Calu3 (cell line): ENCODE data around the gene F2RL3. TPM values are rescaled to one million over a fixed set of nuclear protein-coding genes. Genes with fewer than 3 reads are reported as not detected.

ENCODE experiments used
- BruUV-seq: library from RNA; stranded (reverse); fragments of 400-500 nt; replicated peaks from 2 replicates; lab custom pipeline; 2021; lab: Mats Ljungman, UMichigan
- CTCF ChIA-PET: fragments of 300-600 bp; sonication (Branson Sonifier 250); formaldehyde crosslinking; loops from one replicate; lab custom pipeline; 2022; ENCODE audit warnings: antibody characterized with exemption; lab: Charles Lee
- DNase-seq: peaks from one replicate; pipeline ENCODE4 v3.0.0; 2022
- H3K27ac Mint-ChIP-seq: one replicate; pipeline ENCODE4 v1.8.0; 2022; ENCODE audit warnings: mixed read lengths; ENCODE audit not compliant: unreplicated experiment
- H3K27me3 Mint-ChIP-seq: one replicate; pipeline ENCODE4 v1.8.0; 2022; ENCODE audit warnings: mixed read lengths; ENCODE audit not compliant: unreplicated experiment
- H3K36me3 Mint-ChIP-seq: one replicate; pipeline ENCODE4 v1.8.0; 2022; ENCODE audit warnings: mild to moderate bottlenecking, moderate library complexity, mixed read lengths; ENCODE audit not compliant: insufficient read depth, unreplicated experiment
- H3K4me1 Mint-ChIP-seq: one replicate; pipeline ENCODE4 v1.8.0; 2022; ENCODE audit warnings: mild to moderate bottlenecking, low read depth, mixed read lengths; ENCODE audit not compliant: unreplicated experiment
- H3K4me3 Mint-ChIP-seq: one replicate; pipeline ENCODE4 v1.8.0; 2022; ENCODE audit warnings: mild to moderate bottlenecking, low read depth, moderate library complexity, mixed read lengths; ENCODE audit not compliant: unreplicated experiment
- H3K9me3 Mint-ChIP-seq: one replicate; pipeline ENCODE4 v1.8.0; 2022; ENCODE audit warnings: low read depth, mixed read lengths; ENCODE audit not compliant: unreplicated experiment
- intact Hi-C: fragments of 100-400 bp; cut with micrococcal nuclease; formaldehyde crosslinking; loops from one replicate; pipeline ENCODE4 v1.10.0; 2022; ENCODE audit not compliant: unreplicated experiment
- total RNA-seq: library from RNA; stranded (reverse); gene quantifications from 2 replicates; pipeline ENCODE4 v1.2.3, GENCODE V29; 2022
- TF ChIP-seq, protein P1 (sequence below): fragments of 200-600 bp; IDR thresholded peaks from one replicate; pipeline ENCODE4 v1.8.0; 2022; ENCODE audit warnings: antibody characterized with exemption; ENCODE audit not compliant: unreplicated experiment

The F2RL3 gene
- total RNA-seq, 1 experiment from 2014 or later: not detected

DNA sequence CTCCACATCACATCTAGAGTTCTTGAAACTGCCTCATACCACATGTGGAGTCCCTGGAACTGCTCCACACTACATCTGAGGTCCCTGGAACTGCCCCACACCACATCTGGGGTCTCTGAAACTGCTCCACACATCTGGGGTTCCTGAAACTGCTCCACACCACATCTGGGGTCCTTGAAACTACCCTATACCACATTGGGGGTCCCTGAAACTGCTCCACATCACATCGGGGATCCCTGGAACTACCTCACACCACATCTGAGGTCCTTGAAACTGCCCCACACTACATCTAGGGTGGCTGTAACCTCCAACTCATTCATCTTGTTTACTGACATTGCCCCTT lies 33.8 kb downstream of the F2RL3 start:
- CTCF ChIA-PET: no interaction called here
- Mint-ChIP-seq H3K9me3 (peaks cover 2% of the 10 kb centered on the region), H3K27me3 (peaks cover 31% of the 10 kb centered on the region), H3K4me3 (no peak overlapping the region), H3K27ac (no peak overlapping the region), H3K4me1 (no peaks in the 10 kb centered on the region), H3K36me3 (no peaks in the 10 kb centered on the region)
- intact Hi-C loops: no loop called here
- BruUV-seq: no TSS peak
- TF ChIP-seq, protein P1, sequence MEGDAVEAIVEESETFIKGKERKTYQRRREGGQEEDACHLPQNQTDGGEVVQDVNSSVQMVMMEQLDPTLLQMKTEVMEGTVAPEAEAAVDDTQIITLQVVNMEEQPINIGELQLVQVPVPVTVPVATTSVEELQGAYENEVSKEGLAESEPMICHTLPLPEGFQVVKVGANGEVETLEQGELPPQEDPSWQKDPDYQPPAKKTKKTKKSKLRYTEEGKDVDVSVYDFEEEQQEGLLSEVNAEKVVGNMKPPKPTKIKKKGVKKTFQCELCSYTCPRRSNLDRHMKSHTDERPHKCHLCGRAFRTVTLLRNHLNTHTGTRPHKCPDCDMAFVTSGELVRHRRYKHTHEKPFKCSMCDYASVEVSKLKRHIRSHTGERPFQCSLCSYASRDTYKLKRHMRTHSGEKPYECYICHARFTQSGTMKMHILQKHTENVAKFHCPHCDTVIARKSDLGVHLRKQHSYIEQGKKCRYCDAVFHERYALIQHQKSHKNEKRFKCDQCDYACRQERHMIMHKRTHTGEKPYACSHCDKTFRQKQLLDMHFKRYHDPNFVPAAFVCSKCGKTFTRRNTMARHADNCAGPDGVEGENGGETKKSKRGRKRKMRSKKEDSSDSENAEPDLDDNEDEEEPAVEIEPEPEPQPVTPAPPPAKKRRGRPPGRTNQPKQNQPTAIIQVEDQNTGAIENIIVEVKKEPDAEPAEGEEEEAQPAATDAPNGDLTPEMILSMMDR: no peak
- no peak for DNase-seq

GRCh38 chr19:16922949-16923348 lies 34.1 kb downstream of the F2RL3 start:
- Mint-ChIP-seq H3K27ac (no peak overlapping the region), H3K9me3 (peaks cover 2% of the 10 kb centered on the region), H3K27me3 (peaks cover 31% of the 10 kb centered on the region), H3K4me1 (no peaks in the 10 kb centered on the region), H3K4me3 (no peak overlapping the region), H3K36me3 (no peaks in the 10 kb centered on the region)
- TF ChIP-seq, protein P1: no peak
- CTCF ChIA-PET: interaction anchor here (0.6 kb wide), 1 partner anchor 113 kb away, joined by 3 read pairs; no protein-coding TSS in a partner anchor
- no peak for DNase-seq
- intact Hi-C loops: no loop called here
- no TSS peak for BruUV-seq

- intact Hi-C loops: no loop called here
- no peak overlapping the region for H3K27ac Mint-ChIP-seq
- H3K4me1 Mint-ChIP-seq: no peaks in the 10 kb centered on the region
- peaks cover 68% of the 10 kb centered on the region for H3K27me3 Mint-ChIP-seq
- no TSS peak for BruUV-seq
- no peaks in the 10 kb centered on the region for H3K36me3 Mint-ChIP-seq
- H3K4me3 Mint-ChIP-seq: no peak overlapping the region
- TF ChIP-seq, protein P1: no peak
- H3K9me3 Mint-ChIP-seq: no peaks in the 10 kb centered on the region
- no peak for DNase-seq
- CTCF ChIA-PET: no interaction called here
Observed at GRCh38 chr19:16927883-16928282, 39.1 kb downstream of the F2RL3 start.

- Mint-ChIP-seq H3K27me3 (peaks cover 64% of the 10 kb centered on the region), H3K36me3 (no peaks in the 10 kb centered on the region), H3K4me1 (no peaks in the 10 kb centered on the region), H3K4me3 (no peak overlapping the region), H3K9me3 (no peaks in the 10 kb centered on the region), H3K27ac (no peak overlapping the region)
- CTCF ChIA-PET: no interaction called here
- DNase-seq: no peak
- no TSS peak for BruUV-seq
- TF ChIP-seq, protein P1: no peak
- intact Hi-C loops: no loop called here
Observed at GRCh38 chr19:16928351-16928750, 39.6 kb downstream of the F2RL3 start.

GRCh38 chr19:16928916-16929315 lies 40.1 kb downstream of the F2RL3 start:
- CTCF ChIA-PET: no interaction called here
- Mint-ChIP-seq H3K4me3 (no peak overlapping the region), H3K9me3 (no peaks in the 10 kb centered on the region), H3K27ac (no peak overlapping the region), H3K4me1 (no peaks in the 10 kb centered on the region), H3K36me3 (no peaks in the 10 kb centered on the region), H3K27me3 (peaks cover 60% of the 10 kb centered on the region)
- BruUV-seq: no TSS peak
- TF ChIP-seq, protein P1: no peak
- no peak for DNase-seq
- intact Hi-C loops: no loop called here
